ENCODE results near the gene SMIM38. TPM values are rescaled to one million over a fixed set of nuclear protein-coding genes. Genes with fewer than 3 reads are reported as not detected.

SMIM38 gene
- total and polyA plus RNA-seq, 8 donors, result 0.33 to 6.2 (median 1.2) TPM

GRCh38 chr11:69186316-69187260 is 30.9 kb downstream of the SMIM38 start:
- H3K27ac ChIP-seq, result no peak overlapping the region
- no peaks in the 10 kb centered on the region for H3K9me3 ChIP-seq
- ATAC-seq (no peak), DNase-seq (peak in 1 of 6 donors; percentile 24), FAIRE-seq (no peak)
- intact Hi-C loops (cut with DNase I), result no loop called here
- WGBS, 2 donors, result 85 to 88% methylated on average over 17 of the region's 17 CpGs
- H3K27me3 ChIP-seq, result no peaks in the 10 kb centered on the region
- TF ChIP-seq, protein P1, sequence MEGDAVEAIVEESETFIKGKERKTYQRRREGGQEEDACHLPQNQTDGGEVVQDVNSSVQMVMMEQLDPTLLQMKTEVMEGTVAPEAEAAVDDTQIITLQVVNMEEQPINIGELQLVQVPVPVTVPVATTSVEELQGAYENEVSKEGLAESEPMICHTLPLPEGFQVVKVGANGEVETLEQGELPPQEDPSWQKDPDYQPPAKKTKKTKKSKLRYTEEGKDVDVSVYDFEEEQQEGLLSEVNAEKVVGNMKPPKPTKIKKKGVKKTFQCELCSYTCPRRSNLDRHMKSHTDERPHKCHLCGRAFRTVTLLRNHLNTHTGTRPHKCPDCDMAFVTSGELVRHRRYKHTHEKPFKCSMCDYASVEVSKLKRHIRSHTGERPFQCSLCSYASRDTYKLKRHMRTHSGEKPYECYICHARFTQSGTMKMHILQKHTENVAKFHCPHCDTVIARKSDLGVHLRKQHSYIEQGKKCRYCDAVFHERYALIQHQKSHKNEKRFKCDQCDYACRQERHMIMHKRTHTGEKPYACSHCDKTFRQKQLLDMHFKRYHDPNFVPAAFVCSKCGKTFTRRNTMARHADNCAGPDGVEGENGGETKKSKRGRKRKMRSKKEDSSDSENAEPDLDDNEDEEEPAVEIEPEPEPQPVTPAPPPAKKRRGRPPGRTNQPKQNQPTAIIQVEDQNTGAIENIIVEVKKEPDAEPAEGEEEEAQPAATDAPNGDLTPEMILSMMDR (IDR thresholded peaks at IDR 0.05), result no peak
- no peaks in the 10 kb centered on the region for H3K4me1 ChIP-seq
- no peak overlapping the region for H3K4me3 ChIP-seq
- no peaks in the 10 kb centered on the region for H3K36me3 ChIP-seq

DNA sequence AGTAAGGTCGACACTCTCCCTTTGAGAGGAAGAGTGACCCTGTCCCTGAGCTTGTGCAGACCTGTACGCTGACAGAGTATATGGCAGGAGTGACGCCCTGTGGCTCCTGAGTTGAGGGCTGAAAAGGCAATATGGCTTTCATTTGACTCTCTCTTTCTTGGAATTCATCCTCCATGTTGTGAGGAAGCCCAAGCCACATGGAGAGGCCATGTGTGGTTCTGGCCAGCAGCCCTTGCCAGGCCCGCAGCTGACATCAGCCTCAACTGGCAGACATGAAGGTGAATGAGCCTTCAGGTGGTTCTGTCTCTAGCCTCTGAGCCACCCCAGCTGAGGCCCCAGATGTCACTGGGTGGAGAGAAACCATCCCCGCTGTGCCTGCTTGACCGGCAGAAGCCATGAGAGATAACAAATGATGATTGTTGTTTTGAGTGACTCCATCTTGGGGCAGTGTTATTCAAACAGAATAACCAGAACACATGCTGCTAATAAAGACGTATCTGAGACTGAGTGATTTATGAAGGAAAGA is 31.9 kb downstream of the SMIM38 start:
- Histone ChIP-seq H3K9me3 (no peaks in the 10 kb centered on the region), H3K27ac (no peak overlapping the region), H3K4me3 (no peak overlapping the region), H3K27me3 (no peaks in the 10 kb centered on the region), H3K36me3 (no peaks in the 10 kb centered on the region), H3K4me1 (no peaks in the 10 kb centered on the region)
- intact Hi-C loops (cut with DNase I), result no loop called here
- WGBS, 2 donors, result 91 to 93% methylated on average over 7 of the region's 7 CpGs
- ATAC-seq (no peak), FAIRE-seq (no peak), DNase-seq (no peak)
- TF ChIP-seq, protein P1 (IDR thresholded peaks at IDR 0.05), result no peak

- FAIRE-seq (no peak), DNase-seq (no peak), ATAC-seq (no peak)
- H3K4me3 ChIP-seq, result no peak overlapping the region
- no peaks in the 10 kb centered on the region for H3K27me3 ChIP-seq
- TF ChIP-seq, protein P1 (IDR thresholded peaks at IDR 0.05), result no peak
- no peak overlapping the region for H3K27ac ChIP-seq
- no peaks in the 10 kb centered on the region for H3K4me1 ChIP-seq
- H3K36me3 ChIP-seq, result no peaks in the 10 kb centered on the region
- intact Hi-C loops (cut with DNase I), result no loop called here
- 76 to 77% methylated on average over 3 of the region's 3 CpGs for WGBS, 2 donors
- no peaks in the 10 kb centered on the region for H3K9me3 ChIP-seq
Observed at GRCh38 chr11:69189059-69189458, 33.3 kb downstream of the SMIM38 start.

GRCh38 chr11:69190796-69191536 is 35.2 kb downstream of the SMIM38 start:
- Histone ChIP-seq H3K9me3 (no peaks in the 10 kb centered on the region), H3K4me1 (no peaks in the 10 kb centered on the region), H3K27me3 (no peaks in the 10 kb centered on the region), H3K4me3 (no peak overlapping the region), H3K36me3 (no peaks in the 10 kb centered on the region), H3K27ac (no peak overlapping the region)
- 92 to 93% methylated on average over 18 of the region's 18 CpGs for WGBS, 2 donors
- intact Hi-C loops (cut with DNase I), result no loop called here
- ATAC-seq (no peak), FAIRE-seq (no peak), DNase-seq (no peak)
- TF ChIP-seq, protein P1 (IDR thresholded peaks at IDR 0.05), result no peak

Measured in pancreas (tissue), 10 donors.